Esophagus muscularis mucosa (tissue), 4 donors: ENCODE results near the gene ABCA2. TPM values are rescaled to one million over a fixed set of nuclear protein-coding genes. Genes with fewer than 3 reads are reported as not detected.
"Not testable (repeated sequence)": the region's sequence is repeated elsewhere in the genome, so short reads cannot be mapped to it uniquely, and the experiment has no call there.

Experiments
- DNase-seq: peaks from one replicate; pipeline ENCODE4 v3.0.0-alpha.2; 2017; ENCODE audit errors: extremely low spot score
- H3K27ac ChIP-seq, 4 donors: fragments of 200-600 bp; sonication (generic); replicated peaks in 1 of 4; 1 replicate in 3 of 4; 2 replicates in 1 of 4; pipeline ENCODE4 v1.5.1; 2016 to 2019; ENCODE audit warnings: mild to moderate bottlenecking in 1 of 4
- H3K27me3 ChIP-seq, 4 donors: fragments of 200-600 bp; sonication (generic); one replicate each; pipeline versions ENCODE4 v1.5.1 to v1.6.0; 2016 to 2019
- H3K36me3 ChIP-seq, 4 donors: fragments of 200-600 bp; sonication (generic); one replicate each; pipeline ENCODE4 v1.5.1; 2016 to 2019
- H3K4me1 ChIP-seq, 4 donors: fragments of 200-600 bp; sonication (generic); one replicate each; pipeline ENCODE4 v1.5.1; 2016 to 2019
- H3K4me3 ChIP-seq, 4 donors: fragments of 200-600 bp; sonication (generic); 1 replicate in 2 of 4; 2 replicates in 2 of 4; pipeline ENCODE4 v1.5.1; 2016 to 2019; ENCODE audit warnings: mild to moderate bottlenecking in 4 of 4, moderate library complexity in 1 of 4
- H3K9me3 ChIP-seq, 4 donors: fragments of 200-600 bp; sonication (generic); 1 replicate in 3 of 4; 2 replicates in 1 of 4; pipeline ENCODE4 v1.5.1; 2016 to 2019
- EP300 ChIP-seq: sonication (generic); formaldehyde crosslinking; IDR thresholded peaks from one replicate; pipeline ENCODE4 v1.6.1; 2017; ENCODE audit warnings: antibody characterized with exemption
- POLR2A ChIP-seq: fragments of 450-650 bp; IDR thresholded peaks from one replicate; pipeline ENCODE4 v1.6.1; 2017; ENCODE audit warnings: antibody characterized with exemption, moderate library complexity, mild to moderate bottlenecking, low read depth
- POLR2AphosphoS5 ChIP-seq, 2 donors: sonication (generic); formaldehyde crosslinking; IDR thresholded peaks; one replicate each; pipeline ENCODE4 v1.6.1; 2017; ENCODE audit warnings: antibody characterized with exemption in 2 of 2
- WGBS: methylation state at CpG from one replicate; pipeline ENCODE4 v1.1.5; 2018; 5-methylcytosine and 5-hydroxymethylcytosine counted together
- intact Hi-C: fragments of 100-400 bp; cut with DNase I; formaldehyde crosslinking; loops from one replicate; pipeline ENCODE4 v1.15.1; 2023
- total RNA-seq, 4 donors: library from RNA; depleted of rRNA; stranded (reverse); fragments of >200 nt; gene quantifications; one replicate each; pipeline versions ENCODE4 v1.1.0 to v1.2.1, GENCODE V29; 2016
- TF ChIP-seq, protein P1 (sequence below), 3 experiments: fragments of 200-600 bp in 2 of 3; fragments of 450-650 bp in 1 of 3; sonication (generic) in 2 of 3; IDR thresholded peaks; one replicate each; pipeline ENCODE4 v1.5.1; 2017 to 2019; ENCODE audit warnings: antibody characterized with exemption in 3 of 3, mild to moderate bottlenecking in 2 of 3, moderate library complexity in 1 of 3

ABCA2 gene
- total RNA-seq, 4 donors from 2014 or later: 17.4 to 30.9 (median 21.6) TPM

DNA sequence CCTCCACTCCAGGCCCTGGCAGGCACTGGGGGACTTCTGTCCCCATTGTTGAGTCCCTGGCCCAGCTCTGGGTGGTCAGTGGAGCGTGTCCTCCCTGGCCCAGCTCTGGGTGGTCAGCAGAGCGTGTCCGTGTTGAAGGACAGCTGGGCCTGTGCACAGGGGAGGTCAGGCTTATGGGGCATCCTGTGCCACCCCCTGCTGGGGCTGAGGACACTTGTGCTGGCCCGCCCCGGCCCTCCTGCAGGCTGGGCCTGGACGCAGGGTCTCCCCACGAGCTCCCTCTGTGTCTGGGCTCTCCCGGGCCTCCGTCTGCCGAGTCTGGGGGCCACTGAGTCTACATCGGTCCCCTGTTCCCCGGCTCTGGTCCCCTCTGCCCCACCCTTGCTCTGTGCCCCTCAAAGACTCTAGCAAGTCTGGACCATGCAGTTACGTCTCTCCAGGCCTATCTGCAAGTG lies 20.2 kb downstream of the ABCA2 start:
- DNase-seq: no peak
- no peak overlapping the region for H3K27ac ChIP-seq
- 87% methylated on average over 12 of the region's 13 CpGs for WGBS

DNA sequence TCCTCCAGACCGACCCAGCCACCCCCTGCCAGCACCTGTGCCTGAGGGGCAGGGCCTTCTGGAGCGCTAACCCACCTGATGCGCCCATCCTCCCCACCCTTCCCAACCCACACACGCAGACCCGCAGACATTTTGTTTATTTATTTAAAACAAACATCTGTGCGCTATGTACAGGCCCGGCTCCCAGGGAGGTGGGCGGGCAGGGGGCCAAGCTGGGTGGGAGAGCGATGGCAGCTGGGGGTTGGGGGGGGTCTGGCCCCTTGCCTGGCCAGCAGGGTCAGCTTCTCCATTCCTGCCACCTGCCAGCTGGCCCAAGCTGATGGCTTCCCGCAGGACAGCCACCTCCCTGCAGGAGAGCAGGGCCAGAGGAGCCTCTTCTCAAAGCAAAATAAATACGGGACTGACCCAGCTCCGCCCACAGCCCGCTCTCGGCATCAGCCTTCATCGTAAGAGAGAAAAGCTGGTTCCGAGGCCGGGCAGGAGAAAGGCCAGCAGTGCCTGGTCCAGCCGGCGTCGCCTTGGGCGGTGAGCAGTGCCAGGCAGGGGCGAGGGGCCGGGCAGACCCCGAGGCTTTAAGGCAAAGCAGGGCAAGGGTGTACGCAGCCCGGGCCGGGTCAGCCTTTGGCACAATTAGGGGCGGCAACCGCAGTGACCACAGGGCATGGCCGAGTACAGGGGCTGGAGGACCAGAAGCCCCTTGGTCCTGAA lies 20.8 kb downstream of the ABCA2 start:
- H3K27ac ChIP-seq: no peak overlapping the region
- no peak for DNase-seq
- H3K27me3 ChIP-seq: no peaks in the 10 kb centered on the region
- intact Hi-C loops: no loop called here
- no peak overlapping the region for H3K4me3 ChIP-seq
- peaks cover 12 to 46% (median 37%) of the 10 kb centered on the region in 4 donors for H3K36me3 ChIP-seq
- H3K9me3 ChIP-seq: peaks cover 0 to 3% (median 0%) of the 10 kb centered on the region in 4 donors
- TF ChIP-seq, protein P1, sequence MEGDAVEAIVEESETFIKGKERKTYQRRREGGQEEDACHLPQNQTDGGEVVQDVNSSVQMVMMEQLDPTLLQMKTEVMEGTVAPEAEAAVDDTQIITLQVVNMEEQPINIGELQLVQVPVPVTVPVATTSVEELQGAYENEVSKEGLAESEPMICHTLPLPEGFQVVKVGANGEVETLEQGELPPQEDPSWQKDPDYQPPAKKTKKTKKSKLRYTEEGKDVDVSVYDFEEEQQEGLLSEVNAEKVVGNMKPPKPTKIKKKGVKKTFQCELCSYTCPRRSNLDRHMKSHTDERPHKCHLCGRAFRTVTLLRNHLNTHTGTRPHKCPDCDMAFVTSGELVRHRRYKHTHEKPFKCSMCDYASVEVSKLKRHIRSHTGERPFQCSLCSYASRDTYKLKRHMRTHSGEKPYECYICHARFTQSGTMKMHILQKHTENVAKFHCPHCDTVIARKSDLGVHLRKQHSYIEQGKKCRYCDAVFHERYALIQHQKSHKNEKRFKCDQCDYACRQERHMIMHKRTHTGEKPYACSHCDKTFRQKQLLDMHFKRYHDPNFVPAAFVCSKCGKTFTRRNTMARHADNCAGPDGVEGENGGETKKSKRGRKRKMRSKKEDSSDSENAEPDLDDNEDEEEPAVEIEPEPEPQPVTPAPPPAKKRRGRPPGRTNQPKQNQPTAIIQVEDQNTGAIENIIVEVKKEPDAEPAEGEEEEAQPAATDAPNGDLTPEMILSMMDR (IDR thresholded peaks at IDR 0.05): no peak
- TF ChIP-seq EP300 (no peak), POLR2A (no peak), POLR2AphosphoS5 (IDR thresholded peaks at IDR 0.05) (no peak)
- H3K4me1 ChIP-seq: peaks cover 0 to 12% (median 6%) of the 10 kb centered on the region in 4 donors
- 69% methylated on average over 24 of the region's 30 CpGs for WGBS

More for the DNA sequence above, 20.2 kb downstream of the ABCA2 start:
- H3K4me3 ChIP-seq: no peak overlapping the region
- no peak for TF ChIP-seq EP300
- TF ChIP-seq, protein P1 (IDR thresholded peaks at IDR 0.05): no peak
- H3K4me1 ChIP-seq: peaks cover 0 to 12% (median 6%) of the 10 kb centered on the region in 4 donors
- H3K27me3 ChIP-seq: no peaks in the 10 kb centered on the region
- peaks cover 12 to 52% (median 43%) of the 10 kb centered on the region in 4 donors for H3K36me3 ChIP-seq
- peaks cover 0 to 3% (median 0%) of the 10 kb centered on the region in 4 donors for H3K9me3 ChIP-seq
- intact Hi-C loops: no loop called here

DNA sequence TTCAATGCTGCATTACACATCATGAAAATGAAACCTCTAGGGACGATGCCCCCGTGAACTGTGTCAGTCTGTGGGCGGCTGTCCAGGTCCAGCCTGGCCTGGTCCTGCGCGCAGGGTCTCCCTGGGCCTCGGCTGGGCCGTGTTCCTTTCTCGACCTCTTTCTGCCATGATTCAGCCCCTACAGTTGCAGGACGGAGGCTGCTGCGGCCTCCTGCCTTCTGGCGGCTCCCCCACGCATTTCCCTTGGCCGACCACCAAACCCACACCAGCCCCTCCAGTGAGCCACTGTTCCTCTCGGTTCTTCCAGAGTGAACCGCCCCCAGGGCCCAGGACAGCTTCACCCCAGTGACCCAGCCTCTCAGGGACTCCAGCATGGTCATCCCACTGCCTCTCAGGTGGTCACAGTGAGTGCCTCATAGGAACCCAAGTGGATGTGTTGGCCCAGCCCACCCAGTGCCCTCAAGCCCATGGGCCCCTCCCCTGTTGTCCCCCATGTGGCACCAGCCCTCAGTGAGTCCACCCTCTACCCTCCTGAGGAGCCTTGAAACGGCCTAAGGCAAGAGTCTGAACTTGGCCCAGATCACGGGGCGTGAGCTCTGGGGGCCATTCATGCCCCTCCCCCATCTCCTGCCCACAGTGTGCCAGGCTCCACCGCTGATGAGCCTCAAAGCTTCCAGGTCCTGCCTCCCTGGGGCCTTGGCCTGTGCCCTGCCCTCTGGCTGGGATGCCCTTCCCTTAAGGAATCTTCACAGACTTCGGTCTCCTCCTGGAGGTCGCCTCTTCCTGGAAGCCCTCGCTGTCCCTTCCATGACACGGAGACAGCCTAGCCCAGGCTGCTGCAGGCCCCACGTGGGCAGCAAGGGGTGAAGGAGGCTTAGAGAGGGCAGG lies 21.7 kb downstream of the ABCA2 start:
- WGBS: 77% methylated on average over 22 of the region's 24 CpGs
- no peak for TF ChIP-seq POLR2AphosphoS5 (IDR thresholded peaks at IDR 0.05)
- TF ChIP-seq EP300: no peak
- no peak for TF ChIP-seq POLR2A
- TF ChIP-seq, protein P1 (IDR thresholded peaks at IDR 0.05): no peak
- DNase-seq: no peak
- H3K27me3 ChIP-seq: no peaks in the 10 kb centered on the region
- no peak overlapping the region for H3K4me3 ChIP-seq
- H3K9me3 ChIP-seq: peaks cover 0 to 3% (median 0%) of the 10 kb centered on the region in 4 donors
- H3K27ac ChIP-seq: no peak overlapping the region
- H3K36me3 ChIP-seq: peaks cover 3 to 37% (median 28%) of the 10 kb centered on the region in 4 donors
- peaks cover 0 to 12% (median 6%) of the 10 kb centered on the region in 4 donors for H3K4me1 ChIP-seq
- intact Hi-C loops: no loop called here

DNA sequence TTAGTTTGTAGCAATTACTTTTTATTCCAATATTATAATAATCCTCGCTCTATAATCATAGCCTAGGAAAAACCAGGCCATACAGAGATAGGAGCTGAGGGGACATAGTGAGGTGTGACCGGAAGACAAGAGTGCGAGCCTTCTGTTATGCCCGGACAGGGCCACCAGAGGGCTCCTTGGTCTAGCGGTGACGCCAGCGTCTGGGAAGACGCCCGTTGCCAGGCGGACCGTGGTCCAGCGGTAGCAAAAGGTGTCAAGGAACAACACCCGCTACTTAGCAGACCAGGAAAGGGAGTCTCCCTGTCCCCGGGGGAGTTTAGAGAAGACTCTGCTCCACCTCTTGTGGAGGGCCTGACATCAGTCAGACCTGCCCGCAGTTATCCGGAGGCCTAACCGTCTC lies 23.8 kb downstream of the ABCA2 start:
- H3K27ac ChIP-seq, intact Hi-C loops, DNase-seq, H3K4me3 ChIP-seq, H3K9me3 ChIP-seq, H3K27me3 ChIP-seq: not testable (repeated sequence)
- 42% methylated on average over 16 of the region's 17 CpGs for WGBS
- Histone ChIP-seq H3K4me1 (peaks cover 0 to 12% (median 6%) of the 10 kb centered on the region in 4 donors), H3K36me3 (peaks cover 0 to 18% (median 12%) of the 10 kb centered on the region in 4 donors)
- TF ChIP-seq, protein P1 (IDR thresholded peaks at IDR 0.05): peak; percentile 17 to 50 (median 39)
